GM23338 (cell line): Measurements from ENCODE around the gene PDE2A. TPM values are rescaled to one million over a fixed set of nuclear protein-coding genes. Genes with fewer than 3 reads are reported as not detected.
A peak's percentile ranks its signal among the peaks of the same experiment; 100 is the strongest.

Source experiments
- ATAC-seq: fragments of 200-7000 bp; cut with Tn5 transposase; 3 replicates; pipeline ENCODE4 v1.9.1; 2020
- DNase-seq: peaks from one replicate; pipeline ENCODE4 v3.0.0-alpha.2; 2015; ENCODE audit warnings: low spot score
- H2AFZ ChIP-seq: fragments of 200-600 bp; sonication (generic); 2 replicates; pipeline ENCODE4 v1.8.0; 2016; ENCODE audit warnings: antibody characterized with exemption, mild to moderate bottlenecking, moderate library complexity
- H3F3A ChIP-seq: fragments of 200-600 bp; sonication (generic); replicated peaks from 2 replicates; pipeline ENCODE4 v1.8.0; 2017; ENCODE audit warnings: antibody characterized with exemption, mixed run types, low read depth
- H3K27ac ChIP-seq: fragments of 200-600 bp; sonication (generic); 2 replicates; pipeline ENCODE4 v1.6.1; 2016; ENCODE audit warnings: low read depth
- H3K27me3 ChIP-seq: fragments of 200-600 bp; sonication (generic); 2 replicates; pipeline ENCODE4 v1.8.0; 2016; ENCODE audit warnings: mild to moderate bottlenecking, mixed run types, moderate library complexity; ENCODE audit not compliant: insufficient read depth
- H3K36me3 ChIP-seq: fragments of 200-600 bp; sonication (generic); 2 replicates; pipeline ENCODE4 v1.8.0; 2016; ENCODE audit warnings: mild to moderate bottlenecking; ENCODE audit not compliant: insufficient read depth
- H3K4me1 ChIP-seq: fragments of 200-600 bp; sonication (generic); 2 replicates; pipeline ENCODE4 v1.8.0; 2016; ENCODE audit warnings: mild to moderate bottlenecking, moderate library complexity; ENCODE audit not compliant: insufficient read depth
- H3K4me2 ChIP-seq: fragments of 200-600 bp; sonication (generic); 2 replicates; pipeline ENCODE4 v1.7.1; 2017; ENCODE audit warnings: mixed run types
- H3K4me3 ChIP-seq: fragments of 200-600 bp; sonication (generic); 2 replicates; pipeline ENCODE4 v1.6.1; 2016; ENCODE audit warnings: mixed run types
- H3K79me2 ChIP-seq: fragments of 200-600 bp; sonication (generic); replicated peaks from 2 replicates; pipeline ENCODE4 v1.8.0; 2017; ENCODE audit warnings: mild to moderate bottlenecking; ENCODE audit not compliant: insufficient read depth
- H3K9me2 ChIP-seq: fragments of 200-600 bp; sonication (generic); 2 replicates; pipeline ENCODE4 v1.8.0; 2017; ENCODE audit not compliant: insufficient read depth
- H4K20me1 ChIP-seq: fragments of 200-600 bp; sonication (generic); replicated peaks from 2 replicates; pipeline ENCODE4 v1.8.0; 2017; ENCODE audit warnings: mild to moderate bottlenecking; ENCODE audit not compliant: insufficient read depth
- H3K27ac Mint-ChIP-seq: 2 replicates; pipeline ENCODE4 v1.8.0; 2020; ENCODE audit warnings: inconsistent platforms, mild to moderate bottlenecking, moderate library complexity, mixed read lengths
- H3K27me3 Mint-ChIP-seq: 3 replicates; pipeline ENCODE4 v1.8.0; 2022; ENCODE audit warnings: low read depth, mild to moderate bottlenecking, moderate library complexity, mixed read lengths, inconsistent platforms; ENCODE audit not compliant: insufficient read depth, poor library complexity
- H3K36me3 Mint-ChIP-seq: 3 replicates; pipeline ENCODE4 v1.8.0; 2021; ENCODE audit warnings: low read depth, mild to moderate bottlenecking, inconsistent platforms, moderate library complexity, mixed read lengths
- H3K4me1 Mint-ChIP-seq: 3 replicates; pipeline ENCODE4 v1.8.0; 2020; ENCODE audit warnings: mild to moderate bottlenecking, inconsistent platforms, mixed read lengths
- H3K4me3 Mint-ChIP-seq: 3 replicates; pipeline ENCODE4 v1.8.0; 2021; ENCODE audit warnings: moderate library complexity, mild to moderate bottlenecking, inconsistent platforms, mixed read lengths
- H3K9me3 Mint-ChIP-seq: 3 replicates; pipeline ENCODE4 v1.8.0; 2020; ENCODE audit warnings: moderate library complexity, mild to moderate bottlenecking, inconsistent platforms, mixed read lengths
- EZH2 ChIP-seq: fragments of 200-600 bp; sonication (generic); IDR thresholded peaks from one replicate; pipeline ENCODE4 v1.8.0; 2017; ENCODE audit warnings: antibody characterized with exemption, mild to moderate bottlenecking, low read depth; ENCODE audit not compliant: unreplicated experiment
- EZH2phosphoT487 ChIP-seq: fragments of 200-600 bp; sonication (generic); IDR thresholded peaks from one replicate; pipeline ENCODE4 v1.8.1; 2018; ENCODE audit warnings: antibody characterized with exemption; ENCODE audit not compliant: unreplicated experiment
- NANOG ChIP-seq: IDR thresholded peaks from 2 replicates; pipeline ENCODE4 v1.6.1; 2016; ENCODE audit warnings: antibody characterized with exemption, borderline replicate concordance
- STAT1 ChIP-seq: IDR thresholded peaks from one replicate; pipeline ENCODE4 v1.6.1; 2016; ENCODE audit warnings: antibody characterized with exemption; ENCODE audit not compliant: unreplicated experiment
- ZNF114 ChIP-seq: fragments of 250-450 bp; sonication (Bioruptor Pico); IDR thresholded peaks from 2 replicates; pipeline ENCODE4 v1.5.0; 2020; ENCODE audit warnings: mild to moderate bottlenecking, moderate library complexity
- polyA plus RNA-seq: library from polyadenylated mRNA; unstranded; fragments of >200 nt; fragmentation: Nextera tagmentation; extraction: Ambion mirVana; gene quantifications from 2 replicates; pipeline ENCODE4 v1.2.1, GENCODE V29; 2016
- total RNA-seq: library from RNA; depleted of rRNA; stranded (reverse); fragments of >200 nt; shearing (Covaris generic); gene quantifications from 2 replicates; pipeline ENCODE4 v1.2.3, GENCODE V29; 2014
- TF ChIP-seq, protein P1 (sequence below): IDR thresholded peaks from one replicate; pipeline ENCODE4 v1.6.1; 2018; ENCODE audit warnings: antibody characterized with exemption; ENCODE audit not compliant: unreplicated experiment
- TF ChIP-seq, protein P2 (sequence below): IDR thresholded peaks from 2 replicates; pipeline ENCODE4 v1.6.1; 2016; ENCODE audit warnings: antibody characterized with exemption
- TF ChIP-seq, protein P3 (sequence below), 2 experiments: fragments of 200-600 bp in 1 of 2; sonication (generic) in 1 of 2; conservative IDR thresholded peaks; 2 replicates each; pipeline versions ENCODE4 v1.5.1 to v1.6.1; 2016 to 2017; ENCODE audit warnings: antibody characterized with exemption in 2 of 2, low read depth in 2 of 2, mild to moderate bottlenecking in 2 of 2, moderate library complexity in 1 of 2

The PDE2A gene
- total and polyA plus RNA-seq, 2 experiments from 2014 or later: 4.3 to 16.2 TPM

DNA sequence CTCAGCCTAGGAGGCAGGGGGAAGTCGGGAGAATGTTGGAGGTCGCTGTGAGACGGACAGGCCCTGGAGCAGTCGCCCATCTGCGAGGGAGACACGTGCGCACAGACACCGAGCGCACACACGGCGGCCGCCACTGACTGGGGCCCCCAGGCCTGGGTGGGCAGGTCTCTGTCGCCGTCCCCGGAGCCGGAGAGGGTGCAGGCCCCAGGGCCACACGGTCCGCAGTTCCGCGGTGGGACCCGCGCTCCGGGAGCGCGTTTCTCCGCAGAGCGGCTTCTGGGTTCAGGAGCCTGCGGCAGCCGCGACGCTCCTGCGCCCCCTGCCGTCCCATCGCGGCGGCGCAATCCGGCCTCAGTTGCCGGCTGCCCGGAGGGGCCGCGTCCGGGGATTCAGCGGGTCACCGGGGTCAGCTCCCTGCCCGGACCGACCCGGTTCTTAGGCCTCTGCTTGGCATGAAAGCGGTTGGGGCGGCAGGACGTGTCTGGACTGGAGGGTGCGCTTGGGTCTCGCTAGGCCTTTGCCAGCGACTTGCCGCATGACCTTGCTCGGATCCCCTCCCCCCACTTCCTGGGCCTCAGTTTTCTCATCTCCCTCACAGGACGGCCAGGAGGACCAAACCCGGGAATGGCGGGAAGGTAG is 31.2 kb downstream of the PDE2A start (continued):
- TF ChIP-seq, protein P1, sequence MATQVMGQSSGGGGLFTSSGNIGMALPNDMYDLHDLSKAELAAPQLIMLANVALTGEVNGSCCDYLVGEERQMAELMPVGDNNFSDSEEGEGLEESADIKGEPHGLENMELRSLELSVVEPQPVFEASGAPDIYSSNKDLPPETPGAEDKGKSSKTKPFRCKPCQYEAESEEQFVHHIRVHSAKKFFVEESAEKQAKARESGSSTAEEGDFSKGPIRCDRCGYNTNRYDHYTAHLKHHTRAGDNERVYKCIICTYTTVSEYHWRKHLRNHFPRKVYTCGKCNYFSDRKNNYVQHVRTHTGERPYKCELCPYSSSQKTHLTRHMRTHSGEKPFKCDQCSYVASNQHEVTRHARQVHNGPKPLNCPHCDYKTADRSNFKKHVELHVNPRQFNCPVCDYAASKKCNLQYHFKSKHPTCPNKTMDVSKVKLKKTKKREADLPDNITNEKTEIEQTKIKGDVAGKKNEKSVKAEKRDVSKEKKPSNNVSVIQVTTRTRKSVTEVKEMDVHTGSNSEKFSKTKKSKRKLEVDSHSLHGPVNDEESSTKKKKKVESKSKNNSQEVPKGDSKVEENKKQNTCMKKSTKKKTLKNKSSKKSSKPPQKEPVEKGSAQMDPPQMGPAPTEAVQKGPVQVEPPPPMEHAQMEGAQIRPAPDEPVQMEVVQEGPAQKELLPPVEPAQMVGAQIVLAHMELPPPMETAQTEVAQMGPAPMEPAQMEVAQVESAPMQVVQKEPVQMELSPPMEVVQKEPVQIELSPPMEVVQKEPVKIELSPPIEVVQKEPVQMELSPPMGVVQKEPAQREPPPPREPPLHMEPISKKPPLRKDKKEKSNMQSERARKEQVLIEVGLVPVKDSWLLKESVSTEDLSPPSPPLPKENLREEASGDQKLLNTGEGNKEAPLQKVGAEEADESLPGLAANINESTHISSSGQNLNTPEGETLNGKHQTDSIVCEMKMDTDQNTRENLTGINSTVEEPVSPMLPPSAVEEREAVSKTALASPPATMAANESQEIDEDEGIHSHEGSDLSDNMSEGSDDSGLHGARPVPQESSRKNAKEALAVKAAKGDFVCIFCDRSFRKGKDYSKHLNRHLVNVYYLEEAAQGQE: no peak
- TF ChIP-seq NANOG: no peak
- TF ChIP-seq, protein P2, sequence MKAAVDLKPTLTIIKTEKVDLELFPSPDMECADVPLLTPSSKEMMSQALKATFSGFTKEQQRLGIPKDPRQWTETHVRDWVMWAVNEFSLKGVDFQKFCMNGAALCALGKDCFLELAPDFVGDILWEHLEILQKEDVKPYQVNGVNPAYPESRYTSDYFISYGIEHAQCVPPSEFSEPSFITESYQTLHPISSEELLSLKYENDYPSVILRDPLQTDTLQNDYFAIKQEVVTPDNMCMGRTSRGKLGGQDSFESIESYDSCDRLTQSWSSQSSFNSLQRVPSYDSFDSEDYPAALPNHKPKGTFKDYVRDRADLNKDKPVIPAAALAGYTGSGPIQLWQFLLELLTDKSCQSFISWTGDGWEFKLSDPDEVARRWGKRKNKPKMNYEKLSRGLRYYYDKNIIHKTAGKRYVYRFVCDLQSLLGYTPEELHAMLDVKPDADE: no peak; the same call in 1 of the 2 replicates
- TF ChIP-seq EZH2phosphoT487: no peak
- no peak for TF ChIP-seq ZNF114 (CRISPR knock-in tag)

DNA sequence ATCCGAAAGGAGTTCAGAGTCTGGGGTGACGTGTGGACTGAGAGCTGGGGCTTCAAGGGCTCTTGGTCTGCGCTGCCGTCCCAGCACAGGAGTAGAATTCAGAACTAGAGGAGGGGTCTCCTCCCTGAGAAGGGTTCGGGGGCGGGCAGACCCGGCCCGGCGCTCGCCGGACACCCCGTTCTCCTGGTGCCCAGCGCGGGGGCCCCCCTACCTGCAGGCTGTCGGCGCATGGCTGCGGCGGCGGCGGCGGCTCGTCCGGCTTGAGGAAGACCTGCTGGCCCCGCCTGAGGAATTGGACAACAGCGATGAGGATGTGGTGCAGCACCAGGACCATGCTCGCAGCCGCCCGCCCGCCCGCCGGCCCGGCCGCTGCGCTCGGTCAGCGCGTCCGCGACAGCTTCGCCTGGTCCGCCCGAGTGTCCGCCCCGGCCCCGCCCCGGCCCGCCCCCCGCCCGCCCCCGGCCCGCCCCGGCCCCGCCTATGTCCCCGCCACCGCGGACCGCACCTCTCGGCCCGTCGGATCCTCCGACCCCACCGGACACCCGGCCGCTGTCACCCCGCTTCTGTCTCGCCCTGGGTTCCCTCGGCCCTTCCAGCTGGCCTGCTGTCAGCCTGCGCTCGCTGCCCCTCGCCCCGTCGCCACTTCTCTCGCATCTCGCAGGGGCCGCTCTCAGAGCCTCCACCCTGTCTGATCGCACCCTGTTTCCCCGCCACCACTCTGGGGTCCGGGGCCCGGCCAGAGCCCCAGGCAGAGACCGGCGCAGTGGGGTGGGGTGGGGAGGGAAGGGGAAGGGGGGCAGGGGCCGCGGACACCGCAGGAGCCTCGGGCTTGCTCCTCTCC is 32.0 kb downstream of the PDE2A start:
- TF ChIP-seq, protein P3, sequence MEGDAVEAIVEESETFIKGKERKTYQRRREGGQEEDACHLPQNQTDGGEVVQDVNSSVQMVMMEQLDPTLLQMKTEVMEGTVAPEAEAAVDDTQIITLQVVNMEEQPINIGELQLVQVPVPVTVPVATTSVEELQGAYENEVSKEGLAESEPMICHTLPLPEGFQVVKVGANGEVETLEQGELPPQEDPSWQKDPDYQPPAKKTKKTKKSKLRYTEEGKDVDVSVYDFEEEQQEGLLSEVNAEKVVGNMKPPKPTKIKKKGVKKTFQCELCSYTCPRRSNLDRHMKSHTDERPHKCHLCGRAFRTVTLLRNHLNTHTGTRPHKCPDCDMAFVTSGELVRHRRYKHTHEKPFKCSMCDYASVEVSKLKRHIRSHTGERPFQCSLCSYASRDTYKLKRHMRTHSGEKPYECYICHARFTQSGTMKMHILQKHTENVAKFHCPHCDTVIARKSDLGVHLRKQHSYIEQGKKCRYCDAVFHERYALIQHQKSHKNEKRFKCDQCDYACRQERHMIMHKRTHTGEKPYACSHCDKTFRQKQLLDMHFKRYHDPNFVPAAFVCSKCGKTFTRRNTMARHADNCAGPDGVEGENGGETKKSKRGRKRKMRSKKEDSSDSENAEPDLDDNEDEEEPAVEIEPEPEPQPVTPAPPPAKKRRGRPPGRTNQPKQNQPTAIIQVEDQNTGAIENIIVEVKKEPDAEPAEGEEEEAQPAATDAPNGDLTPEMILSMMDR (conservative IDR thresholded peaks at IDR 0.05; ENCODE audit: low read depth in 2 of 2): no peak
- no peak for TF ChIP-seq STAT1
- no peak for TF ChIP-seq ZNF114 (CRISPR knock-in tag)
- peak; percentile 53 for TF ChIP-seq EZH2
- H3K4me1 Mint-ChIP-seq: peaks cover 6% of the 10 kb centered on the region
- peaks cover 18% of the 10 kb centered on the region for H3K27me3 Mint-ChIP-seq
- Histone ChIP-seq H3K4me2 (peak overlapping the region; percentile 88), H4K20me1 (no peaks in the 10 kb centered on the region; the same call in 1 of the 2 replicates), H3K27me3 (peaks cover 44% of the 10 kb centered on the region), H3K36me3 (no peaks in the 10 kb centered on the region), H2AFZ (peak overlapping the region; percentile 81), H3K27ac (no peak overlapping the region), H3F3A (no peaks in the 10 kb centered on the region), H3K9me2 (no peaks in the 10 kb centered on the region), H3K4me3 (peak overlapping the region; percentile 66), H3K4me1 (peaks cover 3% of the 10 kb centered on the region; the same call in 1 of the 2 replicates), H3K79me2 (no peaks in the 10 kb centered on the region)
- DNase-seq (peak; percentile 56), ATAC-seq (peak; percentile 53)
- H3K9me3 Mint-ChIP-seq: no peaks in the 10 kb centered on the region
- H3K4me3 Mint-ChIP-seq: peak overlapping the region; percentile 62
- no peak overlapping the region for H3K27ac Mint-ChIP-seq
- H3K36me3 Mint-ChIP-seq: no peaks in the 10 kb centered on the region
